HEK293T (cell line): ENCODE results near the gene RBMXL3.

ENCODE experiments used
- BHLHE40 ChIP-seq: fragments of 450-650 bp; IDR thresholded peaks from 2 replicates; pipeline ENCODE4 v1.6.1; 2016; ENCODE audit warnings: mild to moderate bottlenecking, moderate library complexity, borderline replicate concordance
- ELF4 ChIP-seq: fragments of 450-650 bp; IDR thresholded peaks from 2 replicates; pipeline ENCODE4 v1.6.1; 2017; ENCODE audit warnings: antibody characterized with exemption
- FOXK2 ChIP-seq: fragments of 450-650 bp; IDR thresholded peaks from 2 replicates; pipeline ENCODE4 v1.6.1; 2016; ENCODE audit warnings: mild to moderate bottlenecking
- L3MBTL2 ChIP-seq: fragments of 450-650 bp; conservative IDR thresholded peaks from 2 replicates; pipeline ENCODE4 v1.6.1; 2016; ENCODE audit warnings: mild to moderate bottlenecking
- SUZ12 ChIP-seq: fragments of 450-650 bp; IDR thresholded peaks from 2 replicates; pipeline ENCODE4 v1.6.1; 2016; ENCODE audit warnings: mild to moderate bottlenecking
- TARDBP ChIP-seq: fragments of 450-650 bp; IDR thresholded peaks from 2 replicates; pipeline ENCODE4 v1.6.1; 2016

- TF ChIP-seq ELF4 (no peak), L3MBTL2 (no peak), TARDBP (no peak), SUZ12 (no peak), FOXK2 (no peak), BHLHE40 (no peak)
These were observed 14.8 kb downstream of the RBMXL3 start for GRCh38 chrX:115204040-115204439.
